DMS53 treated with DMSO at 0.1 percent for 48 hours (cell line): ENCODE data around the gene DCUN1D2.

ENCODE experiments used
- DNase-seq: peaks from one replicate; lab custom pipeline; 2025; ENCODE audit not compliant: unreplicated experiment; lab: John Stamatoyannopoulos, UW

The DCUN1D2 gene

GRCh38 chr13:113411216-113412023 is 79.1 kb downstream of the DCUN1D2 start:
- peak; percentile 7 for DNase-seq

GRCh38 chr13:113410472-113411201 is 79.9 kb downstream of the DCUN1D2 start:
- no peak for DNase-seq

GRCh38 chr13:113408562-113408961 is 81.9 kb downstream of the DCUN1D2 start:
- DNase-seq, result no peak

DNA sequence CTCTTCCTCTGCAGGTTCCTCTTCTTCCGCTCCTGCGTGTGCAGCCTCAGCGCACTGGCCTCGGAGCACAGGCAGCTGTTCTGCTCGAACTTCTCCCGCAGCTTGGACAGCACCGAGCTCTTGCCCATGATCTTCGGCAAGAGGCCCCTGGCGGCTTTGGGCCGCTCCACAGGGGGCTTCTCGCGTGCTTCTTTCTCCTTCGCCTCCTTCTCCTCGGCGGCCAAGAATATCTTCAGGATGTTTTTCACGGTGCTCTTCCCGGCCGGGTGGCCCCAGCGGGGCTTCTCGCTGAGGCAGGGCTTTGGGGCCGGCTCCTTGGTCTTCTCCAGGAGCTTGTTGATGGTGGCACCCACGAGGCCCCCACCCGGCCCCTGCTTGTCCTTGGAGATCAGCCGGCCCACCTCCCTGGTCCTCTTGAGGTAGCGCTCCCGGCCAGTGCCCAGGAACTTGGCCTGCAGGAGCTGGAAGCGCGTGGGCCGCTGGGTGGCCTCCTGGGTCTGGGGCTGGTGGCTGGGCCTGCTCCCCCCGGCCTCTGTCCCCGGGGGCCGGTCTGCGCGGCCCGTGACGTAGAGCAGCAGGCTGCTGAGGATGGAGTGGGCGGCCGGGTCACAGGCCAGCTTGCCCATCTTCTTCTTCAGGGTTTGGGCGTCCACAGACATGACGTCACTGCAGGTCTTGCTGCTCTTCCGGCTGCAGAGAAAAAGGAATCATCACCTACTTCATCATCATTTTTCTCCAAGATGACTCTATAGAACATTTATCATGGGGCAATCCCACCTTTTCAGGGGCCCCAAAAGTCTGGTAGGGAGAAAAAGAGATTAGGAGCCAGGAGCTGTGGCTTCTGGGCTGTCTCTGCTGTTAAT is 82.7 kb downstream of the DCUN1D2 start:
- no peak for DNase-seq

DNA sequence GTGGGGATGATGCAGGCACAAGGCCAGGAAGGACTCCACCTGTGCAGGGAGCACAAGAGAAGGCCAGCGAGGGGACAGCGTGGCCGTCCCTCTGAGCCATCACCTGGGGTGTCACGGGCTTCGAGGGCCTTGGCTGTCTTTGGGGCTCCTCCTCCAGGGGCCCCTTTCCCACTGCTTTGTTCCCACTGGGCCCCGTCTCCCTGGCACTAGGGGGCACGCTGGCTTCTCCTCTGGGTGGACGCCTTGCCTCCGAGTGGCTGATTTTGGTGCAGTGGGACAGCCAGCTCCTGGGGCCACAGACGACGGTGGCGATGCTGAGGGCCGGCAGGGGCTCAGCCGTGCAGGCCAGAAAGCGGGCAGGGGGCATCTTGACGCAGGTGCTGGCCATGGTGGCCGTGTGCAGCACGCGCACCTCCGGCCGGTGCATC is 83.4 kb downstream of the DCUN1D2 start:
- no peak for DNase-seq

GRCh38 chr13:113406321-113407102 is 84.0 kb downstream of the DCUN1D2 start:
- no peak for DNase-seq
